Neural progenitor cell (in vitro differentiated cells): Measurements from ENCODE around the gene PRSS3.
"Not testable (repeated sequence)": the region's sequence is repeated elsewhere in the genome, so short reads cannot be mapped to it uniquely, and the experiment has no call there.

Source experiments
- EZH2 ChIP-seq: fragments of 200-600 bp; sonication (generic); IDR thresholded peaks from 2 replicates; pipeline ENCODE4 v1.6.1; 2017; ENCODE audit warnings: antibody characterized with exemption, mild to moderate bottlenecking, moderate library complexity
- EZH2phosphoT487 ChIP-seq: fragments of 200-600 bp; sonication (generic); IDR thresholded peaks from 2 replicates; pipeline ENCODE4 v1.6.1; 2017; ENCODE audit warnings: antibody characterized with exemption
- TF ChIP-seq, protein P1 (sequence below): fragments of 200-600 bp; sonication (generic); IDR thresholded peaks from 2 replicates; pipeline ENCODE4 v1.5.1; 2017; ENCODE audit warnings: antibody characterized with exemption, mild to moderate bottlenecking

DNA sequence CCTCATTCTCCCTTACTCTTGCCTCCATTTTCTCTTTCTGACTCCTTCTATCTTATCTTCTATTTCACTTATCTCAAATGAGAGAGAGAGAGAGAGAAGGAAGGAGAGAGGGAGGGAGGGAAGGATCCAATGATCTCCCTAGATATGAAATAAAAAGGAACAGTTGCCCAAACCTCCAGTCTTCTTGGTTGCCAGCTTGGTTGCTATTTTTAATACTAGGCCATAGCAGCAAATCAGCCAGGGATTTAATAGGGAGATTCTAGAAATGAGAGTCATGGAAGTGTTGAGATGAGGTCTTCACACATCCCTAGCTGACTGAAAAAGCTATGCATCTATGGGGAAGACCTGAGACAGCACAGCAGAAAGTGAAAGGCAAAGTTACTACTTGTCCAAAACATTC, 22.2 kb upstream of the PRSS3 start:
- TF ChIP-seq, protein P1, sequence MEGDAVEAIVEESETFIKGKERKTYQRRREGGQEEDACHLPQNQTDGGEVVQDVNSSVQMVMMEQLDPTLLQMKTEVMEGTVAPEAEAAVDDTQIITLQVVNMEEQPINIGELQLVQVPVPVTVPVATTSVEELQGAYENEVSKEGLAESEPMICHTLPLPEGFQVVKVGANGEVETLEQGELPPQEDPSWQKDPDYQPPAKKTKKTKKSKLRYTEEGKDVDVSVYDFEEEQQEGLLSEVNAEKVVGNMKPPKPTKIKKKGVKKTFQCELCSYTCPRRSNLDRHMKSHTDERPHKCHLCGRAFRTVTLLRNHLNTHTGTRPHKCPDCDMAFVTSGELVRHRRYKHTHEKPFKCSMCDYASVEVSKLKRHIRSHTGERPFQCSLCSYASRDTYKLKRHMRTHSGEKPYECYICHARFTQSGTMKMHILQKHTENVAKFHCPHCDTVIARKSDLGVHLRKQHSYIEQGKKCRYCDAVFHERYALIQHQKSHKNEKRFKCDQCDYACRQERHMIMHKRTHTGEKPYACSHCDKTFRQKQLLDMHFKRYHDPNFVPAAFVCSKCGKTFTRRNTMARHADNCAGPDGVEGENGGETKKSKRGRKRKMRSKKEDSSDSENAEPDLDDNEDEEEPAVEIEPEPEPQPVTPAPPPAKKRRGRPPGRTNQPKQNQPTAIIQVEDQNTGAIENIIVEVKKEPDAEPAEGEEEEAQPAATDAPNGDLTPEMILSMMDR: not testable (repeated sequence)
- not testable (repeated sequence) for TF ChIP-seq EZH2, EZH2phosphoT487
